GM19238 (cell line): ENCODE results near the gene MTNR1A.
"Not testable (repeated sequence)": the region's sequence is repeated elsewhere in the genome, so short reads cannot be mapped to it uniquely, and the experiment has no call there.

Experiments
- DNase-seq: peaks from one replicate; pipeline ENCODE4 v3.0.0; 2011; ENCODE audit warnings: low spot score; ENCODE audit not compliant: insufficient read length

MTNR1A gene

DNA sequence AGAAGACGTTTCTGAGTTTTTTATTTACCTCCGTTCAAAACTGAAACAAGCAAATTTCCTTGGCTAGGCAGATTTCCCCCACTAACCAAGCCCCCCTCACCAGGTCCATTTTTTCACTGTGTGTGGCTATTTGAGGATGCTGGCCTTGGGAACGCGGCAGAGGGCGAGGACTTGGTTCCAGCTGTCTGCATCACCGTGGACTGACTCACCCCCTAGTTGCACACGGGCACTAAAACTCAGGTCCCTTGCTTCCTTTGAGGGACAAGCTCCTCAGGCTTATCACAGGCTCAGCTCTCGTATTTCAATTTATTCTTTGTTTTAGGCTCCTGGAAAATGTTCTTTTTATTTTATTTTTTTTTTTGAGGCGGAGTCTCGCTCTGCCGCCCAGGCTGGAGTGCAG lies 8.4 kb upstream of the MTNR1A start:
- no peak for DNase-seq

DNA sequence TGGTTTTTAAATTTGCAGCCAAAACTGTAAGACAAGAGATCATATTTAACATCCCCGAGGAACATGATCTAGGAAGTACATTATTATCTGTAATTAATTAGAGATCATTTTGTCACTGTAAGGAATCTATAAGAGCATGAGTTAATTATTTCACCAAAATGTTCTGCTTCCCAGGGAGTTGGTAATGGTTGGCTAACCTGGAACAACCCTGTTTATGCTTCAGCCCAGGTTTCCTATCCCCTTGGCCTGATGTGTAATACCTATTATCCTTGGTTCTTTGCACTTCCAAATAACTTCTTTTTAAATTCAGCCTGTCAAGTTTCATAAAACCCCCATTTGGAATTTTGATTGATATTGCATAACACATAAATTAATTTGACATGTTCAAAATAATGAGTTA lies 6.4 kb upstream of the MTNR1A start:
- no peak for DNase-seq

DNA sequence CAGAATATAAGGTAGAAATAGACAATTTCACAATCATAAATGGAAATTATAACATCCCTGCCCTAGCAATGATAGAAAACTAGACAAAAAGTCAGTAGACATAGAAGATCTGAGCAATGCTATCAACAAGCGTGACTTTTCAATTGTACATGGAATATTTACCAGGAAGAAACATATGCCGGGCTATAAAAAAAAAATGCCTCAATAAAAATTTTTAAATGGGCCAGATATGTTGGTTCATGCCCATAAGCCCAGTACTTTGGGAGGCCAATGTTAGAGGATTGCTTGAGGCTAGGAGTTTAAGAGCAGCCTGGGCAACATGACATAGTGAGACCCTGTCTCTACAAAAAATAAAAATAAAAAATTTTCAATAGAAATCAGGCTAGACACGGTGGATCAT lies 5.3 kb upstream of the MTNR1A start:
- DNase-seq, result no peak

DNA sequence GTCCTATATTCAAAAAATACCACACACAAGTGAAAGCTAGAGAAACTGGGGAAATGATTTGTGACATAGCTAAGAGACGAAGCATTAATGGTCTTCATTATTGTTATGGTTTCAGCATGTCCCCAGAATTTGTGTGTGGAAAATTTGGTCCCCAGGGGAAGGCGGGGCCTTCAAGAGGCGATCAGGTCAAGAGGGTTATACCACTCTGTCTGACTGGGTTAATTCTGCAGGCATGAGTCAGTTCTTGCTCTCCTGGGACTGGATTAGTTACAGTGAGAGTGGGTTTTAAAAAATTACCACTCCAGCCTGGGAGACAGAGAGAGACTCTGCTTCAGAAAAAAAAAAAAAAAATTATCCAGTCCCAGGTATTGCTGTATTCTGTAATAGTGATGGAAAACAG lies 2.1 kb upstream of the MTNR1A start:
- no peak for DNase-seq

DNA sequence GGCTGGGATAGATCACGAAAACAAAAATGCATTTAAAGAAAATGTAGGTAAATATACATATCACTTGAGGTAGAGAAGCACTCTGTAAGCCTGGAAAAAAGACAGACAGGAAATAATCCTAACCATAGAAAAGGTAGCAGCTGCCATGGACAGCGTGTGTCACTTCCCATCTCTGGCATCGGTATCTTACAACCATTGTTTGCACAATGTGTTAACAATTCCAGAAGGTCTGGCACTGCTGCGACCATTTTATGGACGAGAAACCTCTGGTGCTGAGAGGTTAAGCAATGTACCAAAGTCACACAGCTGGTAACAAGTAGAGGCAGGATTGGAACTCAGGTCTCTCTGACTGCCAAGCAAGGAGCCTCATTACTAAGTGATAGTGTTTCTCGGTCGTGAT lies 1.7 kb upstream of the MTNR1A start:
- DNase-seq, result no peak

DNA sequence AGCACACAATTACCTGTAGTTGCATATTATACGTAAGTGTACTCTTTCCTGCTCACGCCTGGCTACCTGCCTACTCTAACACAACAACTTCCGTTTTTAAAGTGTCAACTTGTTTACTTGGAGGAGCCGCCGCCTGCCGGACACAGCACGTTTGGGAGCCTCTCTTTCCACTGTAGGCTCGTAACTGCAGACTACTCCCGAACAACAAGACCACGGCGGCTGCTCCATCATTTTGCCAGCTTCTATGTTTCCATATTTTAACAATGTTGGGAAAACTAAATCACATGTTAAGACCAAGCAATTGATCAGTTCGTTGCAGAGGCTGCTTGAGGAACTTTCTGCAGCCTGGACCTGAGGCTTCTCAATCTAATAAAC lies 841 bp downstream of the MTNR1A start:
- DNase-seq, result no peak

DNA sequence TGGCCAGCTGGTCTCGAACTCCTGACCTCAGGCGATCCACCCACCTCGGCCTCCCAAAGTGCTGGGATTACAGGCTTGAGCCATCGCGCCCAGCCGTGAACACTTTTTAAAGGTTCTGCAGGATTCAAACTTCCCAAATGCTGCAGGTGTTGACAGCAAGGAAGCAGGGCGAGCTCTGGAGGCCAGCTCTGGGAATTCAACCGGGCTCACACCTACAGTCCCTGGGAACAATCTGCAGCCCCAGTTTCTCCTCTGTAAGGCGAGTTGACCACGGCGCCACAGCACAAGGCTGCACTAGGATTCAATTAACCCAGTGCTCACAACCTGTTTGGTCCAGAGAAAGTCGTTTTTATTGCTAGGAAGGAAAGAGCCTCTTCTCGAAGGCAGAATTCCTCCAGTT lies 1.6 kb downstream of the MTNR1A start:
- no peak for DNase-seq

DNA sequence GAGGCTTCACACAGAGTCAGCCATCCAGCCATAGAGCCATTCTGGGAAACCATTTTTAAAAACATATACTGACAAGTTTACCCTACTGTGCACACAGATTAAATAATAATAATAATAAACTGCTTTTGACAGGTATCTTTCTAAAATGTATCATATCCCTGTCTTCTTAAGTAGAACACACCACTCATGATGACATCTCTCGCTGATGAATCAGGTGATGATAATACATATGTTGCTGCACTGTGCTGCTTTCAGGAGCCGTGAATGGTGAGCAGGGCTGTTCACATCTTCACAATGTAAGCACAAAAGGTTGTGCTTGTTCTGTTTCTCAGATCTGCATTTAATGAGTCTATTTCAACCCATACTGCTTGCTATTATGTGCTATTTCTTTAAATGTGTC lies 3.5 kb downstream of the MTNR1A start:
- no peak for DNase-seq

DNA sequence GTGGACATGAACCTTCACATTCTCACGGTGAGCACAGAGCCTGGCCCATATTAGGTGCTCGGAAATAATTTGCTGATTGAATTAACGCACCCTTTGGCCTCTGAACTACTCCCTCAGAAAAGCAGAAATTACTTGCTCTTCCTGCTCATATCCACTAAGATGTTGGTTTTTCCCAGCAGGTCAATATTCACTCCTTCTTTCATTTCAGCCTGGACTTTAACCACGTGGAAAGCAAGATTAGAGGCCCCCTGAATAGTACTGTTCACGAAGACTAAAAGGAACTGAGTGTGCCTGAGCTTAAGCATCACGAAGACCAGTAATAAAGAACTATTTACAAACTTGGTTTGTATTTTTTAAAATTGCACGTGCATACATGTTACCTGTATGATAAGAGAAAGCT lies 9.9 kb downstream of the MTNR1A start:
- DNase-seq, result no peak

DNA sequence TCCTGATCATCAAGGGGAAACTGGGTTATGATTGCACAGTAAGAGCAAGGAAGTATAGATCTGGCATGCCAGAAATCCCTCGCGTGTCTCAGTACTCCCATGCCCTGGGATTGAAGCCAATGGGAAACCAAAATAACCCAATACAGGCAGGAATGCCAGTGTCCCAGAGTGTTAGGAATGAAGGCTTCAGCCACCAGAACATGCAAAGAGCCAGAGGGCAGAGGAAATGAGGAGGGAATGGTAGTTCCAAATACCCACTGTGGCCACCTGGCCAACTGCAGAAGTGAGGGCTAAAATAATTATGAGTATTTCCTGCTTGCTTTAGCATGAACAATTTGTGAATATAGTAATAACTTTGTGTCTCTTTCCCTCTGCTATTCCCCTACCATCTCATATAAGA lies 12.2 kb downstream of the MTNR1A start:
- no peak for DNase-seq

DNA sequence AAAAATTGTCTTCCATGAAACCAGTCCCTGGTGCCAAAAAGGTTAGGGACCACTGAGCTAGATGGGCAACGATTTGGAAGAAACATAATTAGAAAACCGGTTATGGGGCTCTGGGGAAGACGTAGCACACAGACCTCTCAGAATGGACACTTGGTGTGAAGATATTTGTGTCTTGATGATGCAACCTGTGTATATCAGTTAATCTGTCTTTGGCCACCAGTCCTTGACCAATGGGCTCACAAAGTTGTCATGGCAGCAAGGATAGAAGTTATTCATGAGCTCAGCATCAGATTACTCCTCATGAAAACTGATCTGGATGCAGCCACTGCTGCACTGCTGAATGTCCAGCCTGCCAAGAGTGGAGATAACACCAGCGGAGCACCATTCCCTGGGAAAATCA lies 13.6 kb downstream of the MTNR1A start:
- DNase-seq, result no peak

DNA sequence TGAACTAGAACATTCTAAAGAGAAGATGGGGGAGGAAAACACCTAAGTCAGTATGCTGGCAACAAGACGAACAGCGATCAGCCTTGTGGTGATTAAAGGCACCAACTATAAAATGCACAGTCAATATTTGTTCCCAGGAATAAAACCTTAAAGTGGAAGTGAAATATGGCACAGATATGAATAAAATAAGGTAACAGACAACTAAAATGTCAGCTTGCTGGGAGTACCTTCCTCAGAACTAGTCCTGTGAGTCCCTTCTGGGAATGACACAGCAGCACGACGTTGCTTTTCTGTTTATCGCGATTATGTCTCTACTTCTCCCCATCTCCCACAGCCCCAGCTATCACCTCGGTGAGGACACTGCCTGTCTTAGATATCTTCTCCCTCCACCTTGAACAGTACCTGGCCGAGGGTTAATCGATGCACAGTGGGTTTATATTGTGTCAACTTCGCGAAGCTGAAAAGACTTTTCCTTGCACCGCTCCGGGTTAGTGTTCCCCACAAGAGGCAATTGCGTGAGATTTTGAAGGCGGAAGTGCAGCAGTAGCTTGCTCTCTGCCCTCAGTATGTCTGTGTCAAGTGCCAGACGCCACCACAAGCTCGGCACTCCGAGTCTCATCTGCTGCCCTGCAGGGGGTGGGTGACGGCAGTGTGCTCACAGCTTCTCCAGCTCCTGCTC lies 17.4 kb downstream of the MTNR1A start:
- DNase-seq, result no peak

DNA sequence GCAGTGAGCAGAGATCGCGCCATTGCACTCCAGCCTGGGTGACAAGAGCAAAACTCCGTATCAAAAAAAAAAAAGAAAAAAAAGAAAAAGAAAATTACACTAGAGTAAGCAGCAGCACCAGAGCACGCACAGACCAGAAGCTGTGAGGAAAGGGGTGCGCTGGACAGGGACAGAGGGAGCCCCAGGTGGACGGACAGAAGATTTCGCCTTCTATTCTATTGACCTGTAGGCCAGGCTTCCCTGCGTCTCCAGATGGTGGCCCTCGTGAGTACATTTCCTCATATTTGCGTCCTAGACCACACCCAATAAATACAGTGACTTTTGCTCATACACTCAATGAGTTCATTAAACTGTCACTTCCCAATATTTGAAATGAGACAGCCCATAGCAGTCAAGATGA lies 19.1 kb downstream of the MTNR1A start:
- DNase-seq, result no peak

DNA sequence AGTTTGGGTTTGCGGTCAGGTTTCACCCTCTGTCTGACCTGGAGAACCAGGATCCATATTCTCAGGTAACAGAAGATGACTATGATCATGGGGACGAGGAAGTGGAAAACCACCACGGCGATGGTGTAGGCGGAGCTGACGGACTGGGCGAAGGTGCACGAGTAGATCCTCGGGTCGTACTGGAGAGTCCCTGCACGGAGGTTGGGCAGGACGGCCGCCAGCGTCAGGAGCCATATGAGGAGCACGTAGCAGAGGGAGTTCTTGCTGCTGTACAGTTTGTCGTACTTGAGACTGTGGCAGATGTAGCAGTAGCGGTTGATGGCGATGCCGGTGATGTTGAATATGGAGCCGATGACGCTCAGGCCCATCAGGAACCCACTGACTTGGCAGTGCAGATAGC lies 21.3 kb downstream of the MTNR1A start:
- DNase-seq, result no peak

DNA sequence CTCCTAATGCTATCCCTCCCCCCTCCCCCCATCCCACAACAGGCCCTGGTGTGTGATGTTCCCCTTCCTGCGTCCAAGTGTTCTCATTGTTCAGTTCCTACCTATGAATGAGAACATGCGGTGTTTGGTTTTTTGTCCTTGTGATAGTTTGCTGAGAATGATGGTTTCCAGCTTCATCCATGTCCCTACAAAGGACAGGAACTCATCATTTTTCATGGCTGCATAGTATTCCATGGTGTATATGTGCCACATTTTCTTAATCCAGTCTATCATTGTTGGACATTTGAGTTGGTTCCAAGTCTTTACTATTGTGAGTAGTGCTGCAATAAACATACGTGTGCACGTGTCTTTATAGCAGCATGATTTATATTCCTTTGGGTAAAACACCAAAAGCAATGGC lies 31.4 kb downstream of the MTNR1A start:
- DNase-seq, result not testable (repeated sequence)

DNA sequence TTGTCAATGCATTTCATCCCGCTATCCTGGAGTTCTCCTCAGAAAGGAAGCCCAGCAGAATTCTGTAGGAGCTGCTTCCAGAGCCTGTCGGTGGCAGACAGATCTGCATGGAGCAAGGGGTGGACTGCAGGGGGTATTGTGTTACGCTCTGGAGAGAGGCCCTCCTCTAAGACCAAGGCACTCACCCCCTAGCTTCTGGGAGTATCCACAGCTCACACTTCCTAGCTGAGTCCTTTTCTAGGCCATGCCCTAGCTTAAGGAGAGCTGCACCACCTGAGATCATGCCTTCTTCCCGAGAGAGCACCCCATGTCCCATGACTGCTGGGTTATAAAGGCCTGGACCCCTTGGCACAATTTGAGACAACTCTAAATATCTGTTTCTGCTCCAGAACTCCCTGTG lies 39.1 kb downstream of the MTNR1A start:
- no peak for DNase-seq

DNA sequence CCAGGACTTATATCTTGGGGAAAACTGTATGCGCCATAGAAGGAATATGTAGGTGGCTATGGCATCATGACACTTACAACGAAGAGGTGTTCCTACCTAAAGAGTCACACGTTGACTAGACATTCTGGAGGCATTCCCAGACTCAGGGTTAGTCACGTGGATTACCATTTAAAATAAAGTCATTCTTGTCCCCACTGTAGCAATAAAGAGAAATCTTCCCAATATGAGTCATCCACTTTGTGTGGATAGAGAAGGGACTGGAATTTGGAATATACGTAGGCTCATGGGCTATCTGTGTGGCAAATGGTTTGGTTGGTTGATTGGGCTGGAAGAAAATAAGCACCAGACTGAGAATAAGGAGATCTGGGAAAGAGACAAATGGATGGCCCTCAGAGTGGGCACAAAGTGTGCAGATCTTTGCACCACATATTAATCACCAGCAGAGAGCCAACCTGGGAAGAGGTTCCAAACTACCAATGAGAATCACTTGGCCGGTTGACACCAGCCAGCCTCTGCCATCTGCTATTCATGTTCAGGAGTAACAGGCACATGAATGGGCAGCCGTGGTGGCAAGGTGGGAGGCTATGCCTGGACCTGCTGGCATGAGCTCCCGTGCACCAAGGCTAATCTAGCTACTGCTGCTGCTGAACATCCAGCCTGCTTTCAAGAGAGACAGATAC lies 41.0 kb downstream of the MTNR1A start:
- DNase-seq, result no peak

DNA sequence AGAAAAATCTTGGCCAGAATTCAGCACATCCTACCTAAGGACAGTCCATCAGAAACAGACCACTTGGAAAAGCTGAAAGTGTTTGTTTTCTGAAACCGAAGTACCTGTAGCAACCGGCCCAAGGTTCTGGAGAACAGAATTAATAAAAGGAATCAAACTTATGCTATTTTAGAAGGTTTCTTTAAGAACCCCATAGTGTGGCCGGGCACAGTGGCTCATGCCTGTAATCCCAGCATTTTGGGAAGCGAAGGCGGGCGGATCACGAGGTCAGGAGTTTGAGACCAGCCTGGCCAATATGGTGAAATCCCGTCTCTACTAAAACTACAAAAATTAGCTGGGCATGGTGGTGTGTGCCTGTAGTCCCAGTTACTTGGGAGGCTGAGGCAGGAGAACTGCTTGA lies 50.6 kb downstream of the MTNR1A start:
- not testable (repeated sequence) for DNase-seq

DNA sequence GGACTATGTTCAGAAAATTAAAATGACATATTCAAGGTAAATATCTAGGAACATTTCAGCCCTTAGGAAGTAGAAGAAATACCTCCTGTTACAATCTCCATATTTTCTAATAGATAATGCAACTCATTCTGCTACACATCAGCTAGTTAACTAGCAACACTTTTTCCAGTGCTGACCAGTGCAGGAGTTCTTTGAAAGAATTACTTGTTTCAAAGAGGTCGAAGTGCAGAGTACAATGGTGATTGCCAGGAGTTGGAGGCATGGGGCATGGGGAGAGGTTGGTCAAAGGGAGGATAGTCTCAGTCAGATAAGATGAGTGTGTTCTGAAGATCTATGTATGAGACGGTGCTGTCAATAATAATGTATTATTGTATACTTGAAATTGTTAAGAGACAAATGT lies 53.1 kb downstream of the MTNR1A start:
- no peak for DNase-seq

DNA sequence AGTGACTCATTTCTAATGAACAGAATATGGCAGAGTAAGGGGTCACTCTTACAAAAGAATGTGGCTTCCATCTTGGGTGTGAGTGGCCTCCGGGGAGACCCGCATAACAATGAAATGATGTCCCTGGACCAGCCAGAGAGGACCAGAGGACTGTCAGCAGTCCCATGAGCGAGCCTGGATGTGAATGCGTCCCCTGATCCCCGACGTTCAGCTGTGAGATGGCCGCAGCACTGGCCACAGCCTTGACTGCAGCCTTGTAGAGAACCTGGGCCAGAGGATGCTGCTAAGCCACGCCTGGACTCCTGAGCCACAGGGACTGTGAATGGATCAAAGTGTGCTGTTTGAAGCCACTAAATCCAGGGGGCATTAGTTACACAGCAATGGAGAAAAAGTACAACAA lies 53.8 kb downstream of the MTNR1A start:
- DNase-seq, result no peak

DNA sequence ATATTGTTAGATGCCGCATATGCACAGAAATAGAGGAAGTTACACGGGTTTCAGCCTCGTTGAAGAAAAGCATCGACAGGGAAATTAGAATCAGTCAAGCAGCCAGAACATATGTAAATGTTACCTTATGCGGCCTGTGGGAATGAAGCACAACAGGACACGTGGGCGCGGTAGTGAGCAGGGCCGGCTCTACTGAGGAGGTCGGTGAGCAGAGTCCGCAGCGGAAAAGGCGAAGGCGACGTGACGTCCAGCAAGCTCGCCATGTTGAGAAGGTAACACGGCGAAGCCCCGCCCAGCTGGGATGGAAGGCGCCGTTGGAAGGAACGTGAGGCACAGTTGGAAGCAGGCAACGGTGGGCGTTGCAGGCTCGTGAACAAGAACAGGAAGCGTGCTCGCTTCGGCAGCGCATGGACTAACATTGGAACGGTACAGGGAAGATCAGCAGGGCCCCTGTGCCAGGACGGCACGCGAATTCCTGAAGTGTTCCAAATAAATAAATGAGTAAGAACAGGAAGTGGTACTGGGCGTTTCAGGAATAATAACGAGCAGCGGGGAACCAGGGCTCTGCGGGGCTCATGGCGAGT lies 54.6 kb downstream of the MTNR1A start:
- no peak for DNase-seq

DNA sequence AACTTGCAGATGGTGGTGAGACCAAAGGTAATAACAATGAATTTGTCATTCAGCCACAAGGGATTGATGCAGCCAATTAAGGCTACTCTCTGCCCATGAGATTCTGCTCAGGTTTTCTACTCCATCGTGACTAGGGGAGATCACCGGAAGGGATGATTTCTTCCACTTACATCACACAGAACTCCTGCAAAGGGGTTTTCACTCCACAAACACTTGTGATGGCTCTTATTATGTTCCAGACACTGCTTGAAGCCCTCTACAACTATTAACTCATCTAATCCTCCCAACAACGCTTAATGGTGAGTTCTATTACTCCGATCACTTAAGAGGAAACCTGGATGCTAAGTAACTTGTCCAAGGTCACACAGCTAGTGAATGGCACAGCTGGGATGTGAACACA lies 55.9 kb downstream of the MTNR1A start:
- DNase-seq, result no peak

DNA sequence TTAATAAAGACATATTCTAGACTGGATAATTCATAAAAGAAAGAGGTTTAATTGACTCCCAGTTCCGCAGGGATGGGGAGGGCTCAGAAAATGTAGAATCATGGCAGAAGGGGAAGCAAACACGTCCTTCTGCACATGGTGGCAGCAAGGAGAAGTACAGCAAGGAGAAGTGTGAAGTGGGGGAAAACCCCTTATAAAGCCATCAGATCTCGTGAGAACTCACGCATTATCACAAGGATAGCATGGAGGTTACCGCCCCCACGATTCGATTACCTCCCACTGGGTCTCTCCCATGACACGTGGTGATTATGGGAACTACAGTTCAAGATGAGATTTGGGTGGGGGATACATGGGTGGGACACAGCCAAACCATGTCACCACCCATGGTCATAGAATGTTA lies 58.3 kb downstream of the MTNR1A start:
- no peak for DNase-seq
